Tibial nerve (tissue), 4 donors: ENCODE data around the gene SARM1. TPM values are rescaled to one million over a fixed set of nuclear protein-coding genes. Genes with fewer than 3 reads are reported as not detected.

Experiments
- DNase-seq, 2 donors: peaks; one replicate each; pipeline ENCODE4 v3.0.0-alpha.2; 2019; ENCODE audit warnings: low spot score in 2 of 2
- H3K27ac ChIP-seq, 4 donors: fragments of 200-600 bp; sonication (generic) in 3 of 4; one replicate each; pipeline ENCODE4 v1.5.1; 2017 to 2019; ENCODE audit warnings: mild to moderate bottlenecking in 1 of 4
- H3K27me3 ChIP-seq, 2 donors: fragments of 200-600 bp; sonication (generic) in 1 of 2; one replicate each; pipeline versions ENCODE4 v1.5.1 to v1.6.0; 2017 to 2019
- H3K36me3 ChIP-seq, 3 donors: fragments of 200-600 bp; sonication (generic); one replicate each; pipeline ENCODE4 v1.5.1; 2018 to 2019
- H3K4me1 ChIP-seq, 4 donors: fragments of 200-600 bp; sonication (generic) in 3 of 4; one replicate each; pipeline ENCODE4 v1.5.1; 2017 to 2019
- H3K4me3 ChIP-seq, 4 donors: fragments of 200-600 bp; sonication (generic) in 3 of 4; one replicate each; pipeline ENCODE4 v1.5.1; 2017 to 2019; ENCODE audit warnings: mild to moderate bottlenecking in 1 of 4, moderate library complexity in 1 of 4
- H3K9me3 ChIP-seq, 4 donors: fragments of 200-600 bp; sonication (generic) in 3 of 4; one replicate each; pipeline ENCODE4 v1.5.1; 2017 to 2019
- CTCF ChIP-seq, 5 experiments: fragments of 200-600 bp in 3 of 5; fragments of 450-650 bp in 2 of 5; sonication (generic) in 3 of 5; IDR thresholded peaks; one replicate each; pipeline ENCODE4 v1.5.1; 2016 to 2019; ENCODE audit warnings: antibody characterized with exemption in 5 of 5, mild to moderate bottlenecking in 3 of 5, moderate library complexity in 2 of 5
- EP300 ChIP-seq, 2 donors: sonication (generic); formaldehyde crosslinking; IDR thresholded peaks; one replicate each; pipeline ENCODE4 v1.6.1; 2017; ENCODE audit warnings: antibody characterized with exemption in 2 of 2, mild to moderate bottlenecking in 1 of 2
- POLR2A ChIP-seq, 2 donors: fragments of 450-650 bp; IDR thresholded peaks; one replicate each; pipeline ENCODE4 v1.6.1; 2017; ENCODE audit warnings: antibody characterized with exemption in 2 of 2, mild to moderate bottlenecking in 2 of 2, moderate library complexity in 2 of 2
- WGBS, 2 donors: methylation state at CpG; one replicate each; pipeline ENCODE4 v1.1.5; 2018; 5-methylcytosine and 5-hydroxymethylcytosine counted together
- total RNA-seq, 4 donors: library from RNA; depleted of rRNA; stranded (reverse); fragments of >200 nt; gene quantifications; one replicate each; pipeline ENCODE4 v1.1.0, GENCODE V29; 2016

SARM1 gene
- total RNA-seq, 4 donors from 2014 or later, result 5.4 to 18.6 (median 13.8) TPM

- no peak for DNase-seq
- WGBS, 2 donors, result 95 to 98% methylated on average over 3 of the region's 3 CpGs
- Histone ChIP-seq H3K4me3 (no peak overlapping the region), H3K9me3 (no peaks in the 10 kb centered on the region), H3K27me3 (no peaks in the 10 kb centered on the region), H3K27ac (no peak overlapping the region), H3K36me3 (peaks cover 0 to 99% (median 0%) of the 10 kb centered on the region in 3 donors), H3K4me1 (peaks cover 0 to 2% (median 0%) of the 10 kb centered on the region in 4 donors)
- no peak for TF ChIP-seq CTCF (IDR thresholded peaks at IDR 0.05)
- TF ChIP-seq EP300 (IDR thresholded peaks at IDR 0.05), result no peak
- no peak for TF ChIP-seq POLR2A (IDR thresholded peaks at IDR 0.05)
Measured at GRCh38 chr17:28397275-28397674, 25.8 kb downstream of the SARM1 start.

- no peak for TF ChIP-seq EP300 (IDR thresholded peaks at IDR 0.05)
- TF ChIP-seq CTCF (IDR thresholded peaks at IDR 0.05), result no peak
- no peak for TF ChIP-seq POLR2A (IDR thresholded peaks at IDR 0.05)
- whole genome bisulfite sequencing, 2 donors, result 70 to 72% methylated on average over 7 of the region's 7 CpGs
- peaks cover 0 to 99% (median 0%) of the 10 kb centered on the region in 3 donors for H3K36me3 ChIP-seq
Measured at GRCh38 chr17:28397687-28398279, 26.3 kb downstream of the SARM1 start.

GRCh38 chr17:28398280-28398981, 26.9 kb downstream of the SARM1 start:
- Histone ChIP-seq H3K9me3 (no peaks in the 10 kb centered on the region), H3K27ac (no peak overlapping the region), H3K4me3 (no peak overlapping the region), H3K4me1 (peaks cover 0 to 2% (median 0%) of the 10 kb centered on the region in 4 donors), H3K36me3 (peaks cover 0 to 97% (median 0%) of the 10 kb centered on the region in 3 donors), H3K27me3 (no peaks in the 10 kb centered on the region)
- WGBS, 2 donors, result 43 to 50% methylated on average over 4 to 6 of the region's 6 CpGs
- TF ChIP-seq CTCF (IDR thresholded peaks at IDR 0.05) (no peak), EP300 (IDR thresholded peaks at IDR 0.05) (no peak), POLR2A (IDR thresholded peaks at IDR 0.05) (no peak)
- no peak for DNase-seq

More at GRCh38 chr17:28397687-28398279, 26.3 kb downstream of the SARM1 start:
- H3K4me1 ChIP-seq, result peaks cover 0 to 2% (median 0%) of the 10 kb centered on the region in 4 donors
- DNase-seq, result no peak
- no peak overlapping the region for H3K27ac ChIP-seq
- H3K9me3 ChIP-seq, result no peaks in the 10 kb centered on the region
- no peaks in the 10 kb centered on the region for H3K27me3 ChIP-seq
- H3K4me3 ChIP-seq, result no peak overlapping the region

GRCh38 chr17:28399808-28400207, 28.3 kb downstream of the SARM1 start:
- Histone ChIP-seq H3K4me3 (no peak overlapping the region), H3K27me3 (no peaks in the 10 kb centered on the region), H3K9me3 (no peaks in the 10 kb centered on the region), H3K27ac (no peak overlapping the region), H3K36me3 (peaks cover 0 to 85% (median 0%) of the 10 kb centered on the region in 3 donors), H3K4me1 (peaks cover 0 to 10% (median 2%) of the 10 kb centered on the region in 4 donors)
- TF ChIP-seq CTCF (IDR thresholded peaks at IDR 0.05), result no peak
- no peak for TF ChIP-seq POLR2A (IDR thresholded peaks at IDR 0.05)
- no peak for TF ChIP-seq EP300 (IDR thresholded peaks at IDR 0.05)
- DNase-seq, result no peak
- WGBS, 2 donors, result 95% methylated on average over 4 of the region's 4 CpGs

- Histone ChIP-seq H3K27me3 (no peaks in the 10 kb centered on the region), H3K4me1 (peaks cover 0 to 24% (median 4%) of the 10 kb centered on the region in 4 donors), H3K9me3 (no peaks in the 10 kb centered on the region), H3K4me3 (no peak overlapping the region), H3K36me3 (peaks cover 0 to 61% (median 0%) of the 10 kb centered on the region in 3 donors), H3K27ac (peak overlapping the region in 1 of 4 donors; percentile 2)
- no peak for TF ChIP-seq POLR2A (IDR thresholded peaks at IDR 0.05)
- no peak for TF ChIP-seq CTCF (IDR thresholded peaks at IDR 0.05)
- TF ChIP-seq EP300 (IDR thresholded peaks at IDR 0.05), result no peak
- WGBS, 2 donors, result 33 to 56% methylated on average over 3 of the region's 3 CpGs
- no peak for DNase-seq
Measured at GRCh38 chr17:28402224-28402630, 30.7 kb downstream of the SARM1 start.
